SKM-1 (cell line): Measurements from ENCODE around the gene PLXNB2.

Source experiments
- DNase-seq: peaks from one replicate; lab custom pipeline; 2025; ENCODE audit not compliant: unreplicated experiment; lab: John Stamatoyannopoulos, UW

The PLXNB2 gene

DNA sequence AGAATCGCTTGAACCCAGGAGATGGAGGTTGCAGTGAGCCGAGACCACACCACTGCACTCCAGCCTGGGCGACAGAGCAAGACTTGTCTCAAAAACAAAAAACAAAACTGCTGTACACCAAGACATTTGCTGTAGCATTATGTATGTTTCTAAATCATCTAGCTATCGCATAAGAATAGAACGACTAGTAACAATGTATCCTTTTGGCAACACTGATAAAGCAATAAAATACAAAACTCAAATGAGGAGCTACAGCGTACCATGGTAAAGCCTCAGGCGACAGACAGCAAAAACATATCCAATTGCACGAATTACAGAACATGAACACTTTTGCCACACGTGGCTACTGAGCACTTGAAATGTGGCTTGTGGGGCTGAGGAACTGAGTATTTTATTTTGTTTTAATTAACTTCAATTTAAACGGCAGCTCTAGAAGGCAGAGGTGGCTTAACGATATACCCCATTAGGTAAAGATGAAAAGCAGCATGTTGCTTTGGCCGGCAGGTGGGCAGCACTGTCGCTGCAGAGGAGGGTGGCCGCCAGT is 65.0 kb downstream of the PLXNB2 start:
- no peak for DNase-seq

GRCh38 chr22:50238755-50239154 is 68.7 kb downstream of the PLXNB2 start:
- no peak for DNase-seq

- DNase-seq, result no peak
Observed at GRCh38 chr22:50236731-50237409, 70.6 kb downstream of the PLXNB2 start.

GRCh38 chr22:50233223-50233622 is 74.2 kb downstream of the PLXNB2 start:
- no peak for DNase-seq

- DNase-seq, result no peak
Observed at GRCh38 chr22:50232481-50233151, 74.8 kb downstream of the PLXNB2 start.

DNA sequence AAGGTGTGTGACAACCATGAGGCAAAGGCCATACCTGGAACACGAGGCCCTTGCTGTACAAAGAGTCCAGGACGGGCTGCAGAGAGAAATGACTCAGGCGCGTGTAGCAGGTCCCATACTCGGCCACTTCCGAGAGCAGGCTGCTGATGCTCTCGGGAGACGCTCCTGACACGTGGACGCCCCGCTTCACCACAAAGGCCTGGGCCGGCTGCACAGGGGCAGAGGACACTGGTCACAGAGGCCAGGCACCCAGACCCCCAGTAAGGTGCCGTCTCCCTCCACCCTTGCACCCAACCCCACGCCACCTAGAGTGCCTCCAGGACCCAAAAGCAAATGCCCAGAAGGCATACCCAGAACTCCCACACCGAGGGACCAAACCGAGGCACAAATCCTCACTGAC is 78.1 kb downstream of the PLXNB2 start:
- no peak for DNase-seq

GRCh38 chr22:50228366-50228765 is 79.1 kb downstream of the PLXNB2 start:
- DNase-seq, result no peak

- no peak for DNase-seq
Observed at GRCh38 chr22:50227579-50228215, 79.7 kb downstream of the PLXNB2 start.

DNA sequence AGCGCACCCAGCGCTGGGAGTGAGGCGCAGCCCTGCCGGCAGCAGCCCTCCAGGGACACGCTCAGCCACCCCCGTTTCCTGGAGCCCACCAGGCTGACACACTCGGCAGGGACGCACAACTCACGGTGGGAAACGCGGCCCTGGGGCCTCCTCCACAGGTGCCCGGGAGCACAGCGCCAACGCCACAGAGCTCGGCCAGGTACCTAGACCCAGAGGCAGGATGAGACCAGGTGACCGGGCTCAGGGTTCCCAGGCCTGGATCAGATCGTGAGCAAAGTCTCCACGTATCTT is 80.6 kb downstream of the PLXNB2 start:
- DNase-seq, result no peak

GRCh38 chr22:50226063-50226874 is 81.2 kb downstream of the PLXNB2 start:
- DNase-seq, result no peak

DNA sequence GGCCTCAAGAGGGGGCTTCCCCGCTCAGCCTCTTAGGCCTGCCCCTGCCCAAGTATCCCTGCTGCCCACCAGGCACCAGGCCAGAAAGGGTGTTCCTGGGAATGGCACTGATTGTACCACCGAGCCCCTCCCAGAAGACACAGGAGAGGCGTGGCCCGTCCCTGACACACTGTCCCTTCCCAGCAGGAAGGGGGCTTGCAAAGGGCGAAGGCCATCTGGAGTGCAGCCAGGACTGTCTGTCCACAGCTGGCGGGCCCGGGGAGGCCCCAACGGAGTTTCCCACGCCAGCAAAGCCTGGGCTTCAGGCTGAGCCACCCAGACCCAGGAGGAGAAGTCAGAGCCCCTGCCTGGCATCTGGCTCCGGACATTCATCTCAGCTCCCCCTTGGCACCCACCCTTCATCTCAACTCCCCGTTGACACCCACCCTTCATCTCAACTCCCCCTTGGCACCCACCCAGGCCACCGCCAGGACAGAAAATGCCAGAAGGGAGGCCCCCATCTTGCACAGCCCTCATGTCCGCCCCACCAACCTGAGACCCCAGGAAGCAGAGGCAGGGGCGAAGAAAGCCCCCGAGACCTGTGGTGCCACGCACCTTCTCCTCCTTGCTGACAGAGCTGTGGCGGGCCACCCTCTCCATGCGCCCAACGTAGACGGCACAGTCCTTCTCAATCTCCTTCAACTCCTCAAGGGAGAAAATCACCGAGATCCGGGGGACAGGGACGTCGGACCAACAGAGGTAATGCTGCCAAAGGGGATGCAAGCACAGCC is 82.1 kb downstream of the PLXNB2 start:
- DNase-seq, result no peak
